GM19035 (cell line): Measurements from ENCODE around the gene HBP1.
"Not testable (repeated sequence)": the region's sequence is repeated elsewhere in the genome, so short reads cannot be mapped to it uniquely, and the experiment has no call there.

Experiments
- ATAC-seq: cut with Tn5 transposase; IDR thresholded peaks from one replicate; pipeline ENCODE4 v1.9.1; 2021; ENCODE audit not compliant: unreplicated experiment

The HBP1 gene

DNA sequence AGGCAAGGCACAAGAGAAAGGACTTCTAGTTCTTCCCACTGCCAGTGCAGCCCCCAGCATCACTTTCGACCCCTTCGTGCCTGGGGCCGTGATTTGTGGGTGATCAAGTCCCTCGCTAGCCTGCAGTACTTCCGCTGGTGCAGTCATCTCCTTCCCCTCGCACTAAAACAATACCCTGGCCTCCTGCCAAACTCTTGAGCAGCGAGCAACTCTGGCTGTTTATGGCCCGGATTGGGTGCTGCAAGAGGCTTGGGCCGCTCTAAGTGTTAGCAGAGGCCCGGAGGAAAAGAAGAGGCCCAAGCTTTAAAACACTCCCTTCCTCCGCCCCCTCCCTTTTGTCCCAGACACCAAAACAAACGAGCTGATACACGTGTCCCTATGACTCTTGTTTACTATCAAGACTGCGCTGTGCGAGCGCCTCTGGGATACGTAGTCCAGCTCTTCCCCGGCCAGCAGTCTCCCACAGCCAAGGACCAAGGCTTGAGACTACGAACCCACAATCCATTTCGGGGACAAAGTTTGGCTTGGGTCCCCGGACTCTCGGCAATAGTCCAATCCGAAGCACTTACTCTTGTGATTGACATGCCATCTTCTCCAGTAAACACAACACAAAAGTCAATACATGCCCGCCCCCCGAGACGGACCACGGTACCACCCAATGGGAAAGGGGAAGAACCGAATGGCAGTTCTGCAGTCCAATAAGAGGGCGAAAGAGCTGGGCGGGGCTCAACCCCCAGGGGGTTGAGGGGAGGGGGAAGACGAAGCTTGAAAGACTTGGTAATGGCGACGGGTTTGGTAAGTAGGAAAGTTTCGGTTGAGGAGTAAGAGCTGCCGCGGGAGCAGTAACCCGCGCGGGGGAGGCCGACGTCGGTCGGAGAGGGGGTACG is at the start of gene HBP1:
Gene HBP1 (plus strand): TSS at position 771 of the 887 bp plus-strand sequence. CDS start 10,891 bp downstream, outside the sequence.
- peak; percentile 88 for ATAC-seq

- no peak for ATAC-seq
These were observed 49.3 kb upstream of the HBP1 start for GRCh38 chr7:107119376-107120105.

GRCh38 chr7:107122486-107122911 is 46.3 kb upstream of the HBP1 start:
- no peak for ATAC-seq

DNA sequence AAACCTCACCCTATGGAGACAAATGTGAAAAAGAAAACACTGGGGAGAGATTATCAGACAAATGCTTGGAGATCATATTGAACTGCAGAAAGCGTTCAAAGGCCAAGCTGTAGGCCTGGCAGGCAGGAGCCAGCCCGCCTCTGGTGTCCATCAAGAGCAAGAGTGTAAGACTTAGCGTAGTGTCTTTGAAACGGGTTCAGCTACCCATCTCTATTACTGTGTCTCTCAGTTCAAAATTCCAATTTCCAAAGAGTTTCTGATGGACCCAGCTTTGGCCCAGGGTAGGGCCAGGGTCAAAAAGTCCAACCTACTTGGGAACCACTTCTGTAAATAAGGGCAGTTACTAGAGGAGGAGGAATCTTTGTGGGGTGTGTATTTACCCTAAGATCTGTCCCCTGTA is 45.4 kb upstream of the HBP1 start:
- ATAC-seq, result no peak

DNA sequence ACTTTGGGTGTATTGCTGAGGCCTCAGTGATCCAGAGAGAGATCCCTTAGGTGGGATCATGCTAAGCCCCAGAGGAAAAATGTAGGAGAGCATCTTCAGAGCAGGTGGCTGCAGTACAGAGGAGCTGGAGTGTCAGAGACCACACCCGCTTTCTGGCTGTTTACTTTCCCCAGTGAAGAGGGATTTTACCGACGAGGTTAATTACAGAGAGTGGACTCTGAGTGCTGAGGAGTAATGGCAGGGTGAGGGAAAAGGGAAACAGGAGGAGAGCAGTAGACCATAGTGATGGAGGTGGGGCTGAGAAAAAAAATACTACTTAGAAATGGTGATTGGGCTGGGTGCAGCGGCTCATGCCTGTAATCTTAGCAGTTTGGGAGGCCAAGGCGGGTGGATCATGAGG is 43.3 kb upstream of the HBP1 start:
- ATAC-seq, result no peak

DNA sequence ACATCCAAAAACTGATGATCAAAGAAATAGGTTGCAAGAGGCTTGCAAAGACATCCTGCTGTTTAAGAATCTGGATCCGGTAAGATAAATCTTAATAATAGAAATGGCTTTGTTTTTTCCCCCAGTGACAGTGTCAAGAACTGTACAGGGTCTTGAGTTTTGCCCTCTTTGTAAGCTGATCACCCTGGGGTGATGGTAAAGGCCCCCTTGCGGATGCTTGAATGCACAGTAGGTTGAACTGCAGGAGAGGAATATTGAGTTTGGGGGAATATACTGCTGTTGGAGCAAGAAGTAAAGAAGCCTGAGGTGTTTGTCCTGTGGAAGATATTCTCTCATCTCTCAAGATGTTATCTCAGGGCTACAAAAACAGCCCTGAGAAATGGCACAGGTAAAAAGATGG is 40.6 kb upstream of the HBP1 start:
- ATAC-seq, result no peak

GRCh38 chr7:107128748-107129147 is 40.1 kb upstream of the HBP1 start:
- ATAC-seq, result no peak

- ATAC-seq, result no peak
These were observed 38.1 kb upstream of the HBP1 start for GRCh38 chr7:107130487-107131220.

- ATAC-seq, result no peak
These were observed 35.4 kb upstream of the HBP1 start for GRCh38 chr7:107133396-107133795.

DNA sequence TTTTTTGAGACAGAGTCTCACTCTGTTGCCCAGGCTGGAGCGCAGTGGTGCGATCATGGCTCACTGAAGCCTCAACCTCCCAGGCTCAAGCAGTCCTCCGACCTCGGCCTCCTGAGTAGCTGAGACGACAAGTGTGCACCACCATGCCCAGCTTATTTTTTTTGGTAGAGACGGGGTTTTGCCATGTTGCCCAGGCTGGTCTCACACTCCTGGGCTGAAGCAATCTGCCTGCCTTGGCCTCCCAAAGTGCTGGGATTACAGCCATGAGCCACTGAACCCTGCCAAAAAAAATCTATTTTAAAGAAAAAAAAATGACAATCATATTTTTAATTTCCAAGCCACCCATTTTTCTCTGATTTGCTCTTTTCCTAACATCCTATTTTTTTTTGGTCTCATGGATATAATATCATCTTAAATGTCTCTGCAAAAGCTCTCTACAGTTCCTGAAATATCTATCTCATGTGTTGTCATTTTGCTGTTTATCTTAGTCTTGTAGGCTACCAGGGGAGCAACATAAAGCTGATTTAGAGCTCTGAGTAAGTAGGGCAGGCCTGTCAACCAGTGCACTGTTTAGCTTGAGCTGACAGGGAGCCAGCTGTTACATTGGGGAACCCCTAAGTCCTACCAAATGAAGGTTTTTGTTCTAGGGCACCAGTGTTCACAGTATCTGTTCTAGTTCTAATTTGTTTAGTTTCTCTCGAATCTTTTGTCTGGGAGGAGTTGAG is 29.9 kb upstream of the HBP1 start:
- ATAC-seq, result no peak

GRCh38 chr7:107143875-107144274 is 24.9 kb upstream of the HBP1 start:
- not testable (repeated sequence) for ATAC-seq

DNA sequence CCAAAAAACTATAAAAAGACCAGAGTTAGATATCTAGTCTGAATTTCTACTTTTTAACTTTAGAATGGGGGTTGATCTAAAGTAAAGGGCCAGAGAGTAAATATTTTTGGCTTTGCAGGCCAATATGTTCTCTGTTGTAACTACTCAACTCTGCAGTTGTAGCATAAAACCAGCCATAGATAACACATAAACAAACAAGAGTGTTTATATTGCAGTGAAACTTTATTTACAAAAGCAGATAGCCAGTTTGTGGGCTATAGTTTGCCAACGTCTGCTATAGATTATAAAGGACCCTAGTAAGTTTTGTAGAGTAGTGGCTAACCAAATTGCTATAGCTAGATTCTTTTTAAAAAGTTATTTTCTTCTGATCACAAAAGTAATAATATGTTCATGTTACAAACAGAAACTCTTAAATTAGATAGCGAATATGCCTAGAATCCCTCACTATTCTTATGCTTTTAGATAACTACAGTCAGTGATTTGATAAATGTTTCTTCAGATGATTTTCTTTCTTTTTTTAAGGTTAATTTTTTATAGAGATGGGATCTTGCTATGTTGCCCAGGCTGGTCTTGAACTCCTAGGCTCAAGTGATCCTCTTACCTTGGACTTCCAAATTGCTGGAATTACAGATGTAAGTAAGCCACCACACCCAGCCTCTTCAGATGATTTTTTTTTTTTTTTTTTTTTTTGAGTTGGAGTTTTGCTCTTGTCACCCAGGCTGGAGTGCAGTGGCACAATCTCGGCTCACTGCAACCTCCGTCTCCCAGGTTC is 23.6 kb upstream of the HBP1 start:
- ATAC-seq, result no peak

- ATAC-seq, result no peak
These were observed 21.1 kb upstream of the HBP1 start for GRCh38 chr7:107147464-107148393.

- ATAC-seq, result no peak
These were observed 20.1 kb upstream of the HBP1 start for GRCh38 chr7:107148721-107149120.

- no peak for ATAC-seq
These were observed 18.9 kb upstream of the HBP1 start for GRCh38 chr7:107149863-107150262.

GRCh38 chr7:107150375-107151073 is 18.3 kb upstream of the HBP1 start:
- ATAC-seq, result no peak

DNA sequence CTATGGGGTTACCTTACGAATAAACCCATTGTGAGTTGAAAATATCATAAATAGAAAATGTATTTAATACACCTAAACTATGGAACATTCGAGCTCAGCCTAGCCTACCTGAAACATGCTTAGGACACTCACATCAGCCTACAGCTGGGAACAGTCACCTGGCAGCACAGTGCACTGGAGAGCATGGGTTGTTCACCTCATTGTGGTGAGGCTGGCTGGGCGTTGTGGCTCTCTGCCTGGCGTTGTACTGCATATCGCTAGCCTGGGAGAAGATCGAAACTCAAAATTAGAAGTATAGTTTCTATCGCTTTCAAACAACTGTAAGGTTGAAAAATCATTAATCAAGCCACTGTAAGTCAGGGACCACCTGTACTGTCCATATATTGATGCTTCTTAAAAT is 17.3 kb upstream of the HBP1 start:
- ATAC-seq, result no peak

DNA sequence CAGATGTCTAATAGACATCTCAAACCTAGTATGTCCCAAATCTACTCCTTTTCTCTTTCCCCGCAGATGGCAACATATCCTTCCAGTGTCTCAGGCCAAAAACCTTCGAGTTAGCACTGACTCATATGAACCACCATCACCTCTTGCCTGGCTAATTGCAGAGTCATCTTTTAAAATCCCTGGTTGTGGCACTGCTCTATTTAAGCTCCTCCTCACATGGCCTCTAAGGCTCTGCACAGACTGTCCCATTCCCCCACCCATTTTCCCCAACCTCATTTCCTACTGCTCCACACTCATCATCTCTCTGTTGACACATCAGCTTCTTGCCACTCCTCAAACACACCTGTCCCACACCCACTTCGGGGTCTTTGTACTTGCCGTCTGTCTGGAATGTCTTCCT is 16.8 kb upstream of the HBP1 start:
- ATAC-seq, result no peak
